SH-SY5Y (cell line): ENCODE measurements around the gene ROBO2.

Experiments used
- GATA2 ChIP-seq: IDR thresholded peaks from 2 replicates; pipeline ENCODE4 v1.6.1; 2011; ENCODE audit warnings: mild to moderate bottlenecking, low read depth, low read length
- GATA3 ChIP-seq: IDR thresholded peaks from 2 replicates; pipeline ENCODE4 v1.6.1; 2011; ENCODE audit warnings: low read depth, mild to moderate bottlenecking, low read length, moderate library complexity

DNA sequence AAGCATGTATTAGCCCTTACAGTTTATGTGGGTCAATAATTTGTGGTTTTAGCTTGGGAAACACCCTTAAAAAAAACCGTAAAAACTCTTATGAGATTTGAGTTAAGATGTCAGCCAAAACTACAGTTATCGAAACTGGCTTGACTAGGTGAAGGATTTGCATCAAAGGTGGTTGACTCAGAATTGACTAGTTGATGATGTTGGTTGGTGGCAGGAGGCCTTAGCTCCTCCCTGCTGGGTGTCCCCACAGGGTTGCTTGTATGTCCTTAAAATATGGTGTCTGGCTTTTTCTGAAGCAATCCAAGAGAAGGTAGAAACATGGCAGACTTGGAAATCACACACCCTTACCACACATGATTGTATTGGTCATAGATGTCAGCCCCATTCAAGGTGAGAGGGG, 305.1 kb downstream of the ROBO2 start:
- TF ChIP-seq GATA2 (no peak), GATA3 (no peak)
